Suppressor macrophage (primary cell): ENCODE results near the gene CUBN.

ENCODE experiments used
- DNase-seq, 4 experiments: peaks; one replicate each; pipeline ENCODE4 v3.0.0-alpha.2; 2020 to 2022

The CUBN gene

DNA sequence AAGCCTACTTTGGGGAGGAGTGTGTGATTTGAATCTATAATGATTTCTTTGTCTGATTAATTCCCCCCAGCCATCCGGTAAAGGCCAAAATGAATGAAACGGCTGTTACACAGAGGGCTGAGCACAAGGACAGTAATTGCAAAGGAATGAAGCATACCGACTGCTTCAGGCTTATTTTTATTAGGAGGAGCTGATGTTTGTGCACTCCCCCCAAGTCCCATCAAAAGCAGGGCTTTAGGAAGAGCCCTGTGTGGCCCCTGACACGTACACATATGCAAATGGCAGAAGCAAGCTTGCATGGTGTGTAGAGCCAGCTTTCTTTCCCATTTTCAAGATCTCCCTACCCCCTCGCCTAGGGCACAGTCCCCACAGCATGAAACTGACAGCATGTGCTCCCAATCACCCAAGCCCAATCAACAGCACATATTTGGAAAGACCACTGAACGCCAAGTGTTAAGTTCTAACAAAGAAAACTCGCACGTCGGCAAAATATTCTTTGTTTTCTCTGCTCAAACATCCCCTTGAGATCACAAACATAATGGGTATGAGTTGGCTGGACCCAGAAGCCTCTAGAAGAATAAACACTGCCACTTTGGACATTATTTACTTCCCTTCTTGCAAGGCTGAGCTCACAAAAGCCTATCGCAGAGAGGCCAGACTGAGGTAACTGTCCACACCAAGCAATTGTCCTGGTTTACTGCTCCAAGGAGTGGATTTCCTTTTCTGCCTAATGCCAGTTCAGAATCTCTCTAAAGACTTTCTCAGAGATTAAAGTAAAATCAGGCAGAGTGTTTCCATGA lies 143.0 kb downstream of the CUBN start:
- no peak for DNase-seq

- DNase-seq = no peak
Observed at GRCh38 chr10:16986082-16986405, 143.6 kb downstream of the CUBN start.

DNA sequence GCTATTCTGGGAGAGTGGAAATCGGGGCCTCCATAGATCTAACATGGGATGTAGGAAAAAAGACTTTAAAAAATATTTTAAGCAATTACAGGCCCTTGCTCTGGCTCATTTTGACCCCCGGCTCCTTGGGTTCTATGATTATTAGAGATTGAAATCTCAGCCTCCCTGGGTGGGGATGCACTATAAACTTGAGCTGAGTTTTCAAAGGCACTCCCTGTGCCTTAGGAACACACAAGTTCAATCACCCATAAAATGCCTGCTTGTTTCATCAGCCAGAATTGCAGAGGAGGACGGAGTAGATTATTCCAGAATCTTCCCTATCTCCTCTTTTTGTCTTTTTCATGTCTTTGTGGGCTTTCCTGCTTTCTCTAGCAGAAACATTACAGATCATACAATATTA lies 145.4 kb downstream of the CUBN start:
- DNase-seq = no peak

DNA sequence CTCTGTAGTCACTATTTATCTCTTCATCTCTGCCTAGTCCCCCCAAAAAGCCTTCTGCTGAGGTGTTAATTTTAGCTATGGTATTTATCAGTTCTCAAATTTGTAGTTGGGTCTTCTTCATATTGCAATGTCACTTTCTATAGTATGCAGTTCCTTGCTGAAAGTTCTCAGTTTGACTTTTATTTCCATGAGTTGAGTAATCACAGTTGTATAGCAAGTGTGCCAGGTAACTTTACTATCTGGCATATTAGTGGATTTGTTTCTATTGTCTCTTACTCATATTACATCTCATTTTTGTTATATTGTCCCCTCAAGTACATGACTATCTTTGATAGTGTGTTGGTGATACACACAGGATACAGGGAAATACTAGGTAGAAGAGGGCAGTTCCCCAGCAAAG lies 152.8 kb downstream of the CUBN start:
- DNase-seq = no peak

DNA sequence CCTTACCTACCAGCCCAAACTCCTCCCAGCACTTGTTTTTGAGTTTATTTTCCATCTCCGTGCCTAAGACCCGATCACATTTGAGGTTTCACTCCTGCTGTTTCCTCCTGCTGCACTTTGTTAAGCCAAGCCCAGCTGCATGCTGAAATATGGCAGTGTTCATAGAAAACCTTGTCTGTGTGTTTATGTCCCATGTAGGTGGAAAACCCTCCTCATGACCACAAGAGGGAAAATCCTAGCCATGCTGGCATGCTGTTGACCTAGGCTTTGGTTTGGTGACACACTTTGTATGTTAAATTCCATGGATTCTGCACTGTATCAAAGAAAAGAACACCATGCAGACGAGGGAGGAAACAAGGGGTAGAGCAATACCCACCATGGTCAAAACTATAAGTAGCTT lies 154.4 kb downstream of the CUBN start:
- peak in 1 of 4 experiments; percentile 4 for DNase-seq

- DNase-seq = peak in 3 of 4 experiments; percentile 19 to 36 (median 28)
Observed at GRCh38 chr10:16968416-16969041, 161.1 kb downstream of the CUBN start.

DNA sequence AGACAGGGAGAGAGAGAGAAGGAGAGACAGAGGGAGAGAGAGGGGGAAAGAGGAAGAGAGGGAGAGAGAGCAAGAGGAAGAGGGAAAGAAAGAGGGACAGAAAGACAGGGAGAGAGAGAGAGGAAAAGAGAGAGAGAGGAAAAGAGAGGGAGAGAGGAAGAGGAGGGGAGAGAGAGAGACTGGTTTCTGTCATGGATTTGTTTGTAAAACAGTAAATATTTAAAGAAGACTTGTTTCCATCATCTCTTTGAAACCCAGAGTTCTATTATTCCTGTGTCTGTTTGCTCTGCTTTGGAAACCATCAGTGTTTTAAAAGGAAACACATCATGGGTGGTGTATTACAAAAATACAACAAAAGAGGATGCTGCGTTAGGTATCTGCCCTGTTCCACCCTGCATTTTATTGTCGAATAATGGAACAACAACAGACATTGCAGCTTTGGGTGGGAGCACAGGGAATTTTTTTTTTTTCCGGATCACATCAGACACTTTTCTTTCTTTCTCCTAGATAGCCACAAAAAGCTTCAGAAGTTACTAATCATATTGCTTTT lies 161.7 kb downstream of the CUBN start:
- no peak for DNase-seq

DNA sequence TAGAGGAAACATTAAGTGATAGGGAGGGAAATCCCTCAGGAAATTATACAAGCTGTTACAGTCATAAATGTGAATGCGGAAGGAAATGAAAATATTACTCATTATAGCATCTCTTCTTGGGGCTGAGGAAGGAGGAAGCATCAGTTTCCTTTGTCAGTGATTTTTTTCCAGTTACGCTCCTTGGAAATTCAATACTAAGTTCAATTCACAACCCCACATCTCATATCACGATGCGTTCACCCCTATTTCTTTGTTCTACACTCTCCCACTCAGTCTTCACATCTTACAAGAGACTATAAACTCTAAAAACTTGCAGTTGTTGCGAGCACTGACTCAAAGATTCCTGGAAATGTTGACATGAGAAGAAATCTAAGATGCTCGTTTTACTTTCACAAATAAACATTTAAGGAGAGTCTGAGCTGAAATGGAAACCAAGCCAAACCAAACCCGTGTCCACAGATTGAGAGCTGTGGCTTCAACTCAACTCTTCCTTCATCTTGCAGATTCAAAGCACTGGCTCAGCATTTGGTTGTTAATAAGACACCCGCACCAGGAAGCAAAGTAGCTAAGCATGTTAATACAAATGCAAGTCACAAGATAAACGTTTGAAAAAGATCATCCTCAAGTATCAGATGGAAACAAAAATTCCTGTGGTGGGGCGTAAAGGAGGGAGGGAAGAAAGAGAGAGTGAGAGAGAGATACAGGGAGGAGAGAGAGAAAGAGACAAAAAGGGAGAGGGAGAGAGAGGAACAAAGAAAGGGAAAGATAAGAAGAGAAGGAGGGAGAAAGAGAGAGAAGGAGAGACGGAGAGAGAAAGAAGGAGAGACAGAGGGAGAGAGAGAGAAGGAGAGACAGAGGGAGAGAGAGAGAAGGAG lies 162.4 kb downstream of the CUBN start:
- DNase-seq = peak in 3 of 4 experiments; percentile 11 to 77 (median 77)

DNA sequence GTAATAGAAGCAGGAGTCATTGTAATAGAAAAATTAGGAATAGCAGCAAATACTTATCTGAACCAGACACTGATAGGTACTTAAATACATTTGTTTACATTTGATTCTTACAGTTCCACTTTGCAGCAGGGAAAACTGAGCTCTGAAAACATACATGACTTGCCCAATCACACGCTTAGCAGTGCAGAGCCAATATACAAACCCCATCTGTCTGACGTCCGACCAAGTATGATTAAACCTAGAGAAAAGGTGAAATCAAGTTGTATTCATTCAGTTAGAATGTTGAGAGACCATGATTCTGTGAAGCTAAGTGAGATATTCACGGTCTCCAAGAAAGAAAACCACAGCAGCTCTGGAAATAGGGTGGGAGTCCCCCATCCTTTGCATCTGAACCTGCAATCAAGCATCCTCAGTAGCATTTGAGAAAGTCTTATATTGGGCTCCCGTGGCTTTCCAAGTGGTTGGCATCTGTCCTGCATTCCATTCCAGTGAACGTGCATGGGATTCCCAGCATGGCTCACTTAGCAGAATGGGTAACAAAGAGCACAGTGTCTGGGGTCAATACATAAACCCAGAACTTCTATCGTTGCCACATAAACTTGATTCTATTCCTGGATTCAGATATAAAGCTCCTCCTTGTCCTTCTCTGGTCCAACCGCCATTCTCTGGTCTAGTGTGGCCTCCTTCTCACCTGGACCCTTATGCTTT lies 163.7 kb downstream of the CUBN start:
- DNase-seq = no peak

- DNase-seq = no peak
Observed at GRCh38 chr10:16965344-16965616, 164.3 kb downstream of the CUBN start.

GRCh38 chr10:16964576-16965343 lies 164.9 kb downstream of the CUBN start:
- no peak for DNase-seq

GRCh38 chr10:16960551-16960950 lies 169.1 kb downstream of the CUBN start:
- no peak for DNase-seq

- DNase-seq = no peak
Observed at GRCh38 chr10:16957038-16957437, 172.6 kb downstream of the CUBN start.

- DNase-seq = no peak
Observed at GRCh38 chr10:16954280-16955030, 175.2 kb downstream of the CUBN start.

DNA sequence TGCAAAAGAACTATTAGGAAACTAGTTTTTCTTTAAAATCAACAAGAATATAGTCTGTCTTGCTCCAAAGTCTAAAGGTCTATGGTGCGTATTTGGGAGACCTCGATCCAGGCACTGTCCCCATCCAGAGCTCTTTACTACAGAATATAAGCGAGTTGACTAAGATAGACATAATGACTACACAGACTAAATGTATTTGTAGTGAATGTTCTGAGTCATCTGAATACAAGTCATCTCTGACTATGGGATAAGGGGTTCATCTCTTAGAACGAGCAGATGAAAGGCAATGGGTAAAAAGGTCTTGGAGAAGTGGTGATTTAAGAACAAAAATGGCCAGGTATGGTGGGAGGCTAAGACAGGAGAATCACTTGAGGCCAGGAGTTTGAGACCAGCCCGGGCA lies 176.3 kb downstream of the CUBN start:
- no peak for DNase-seq

GRCh38 chr10:16952610-16953009 lies 177.0 kb downstream of the CUBN start:
- no peak for DNase-seq

- DNase-seq = peak in 3 of 4 experiments; percentile 6 to 29 (median 13)
Observed at GRCh38 chr10:16952080-16952479, 177.5 kb downstream of the CUBN start.

- peak in 2 of 4 experiments; percentile 8 to 13 for DNase-seq
Observed at GRCh38 chr10:16950656-16951601, 178.7 kb downstream of the CUBN start.

DNA sequence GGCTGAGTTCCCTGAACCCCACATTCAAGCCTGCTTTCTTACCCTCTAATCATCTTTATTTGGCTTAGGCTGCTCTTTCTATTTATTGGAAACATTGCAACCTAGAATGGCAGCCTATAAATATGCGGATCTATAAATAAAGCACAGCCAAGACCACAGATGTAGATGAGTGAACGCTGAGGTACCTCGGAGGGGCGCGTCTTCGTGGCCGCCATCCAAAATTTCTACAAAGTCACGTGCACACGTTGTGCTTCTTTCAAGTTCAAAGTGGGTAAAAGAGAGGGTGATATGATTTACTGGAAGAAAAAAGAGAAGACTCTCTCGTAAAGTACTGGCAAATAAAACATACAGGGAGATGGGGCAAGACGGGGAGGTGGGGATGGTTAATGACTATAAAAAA lies 179.8 kb downstream of the CUBN start:
- no peak for DNase-seq

GRCh38 chr10:16948361-16948760 lies 181.2 kb downstream of the CUBN start:
- DNase-seq = no peak
